H9 (cell line): Measurements from ENCODE around the gene SMCO1. TPM values are rescaled to one million over a fixed set of nuclear protein-coding genes. Genes with fewer than 3 reads are reported as not detected.

Experiments used
- DNase-seq: peaks from one replicate; pipeline ENCODE4 v3.0.0-alpha.2; 2017
- H2AFZ ChIP-seq: one replicate; pipeline ENCODE4 v1.6.1; 2013; ENCODE audit warnings: mild to moderate bottlenecking, low read length, control low read depth, moderate library complexity
- H2AK5ac ChIP-seq: 2 replicates; pipeline ENCODE4 v1.6.1; 2013; ENCODE audit warnings: low read length, control low read depth, mixed read lengths; ENCODE audit not compliant: insufficient read length
- H2BK120ac ChIP-seq: one replicate; pipeline ENCODE4 v1.6.1; 2013; ENCODE audit warnings: low read depth, mild to moderate bottlenecking, low read length, control low read depth, inconsistent platforms; ENCODE audit not compliant: poor library complexity, severe bottlenecking
- H2BK12ac ChIP-seq: 2 replicates; pipeline ENCODE4 v1.6.1; 2013; ENCODE audit warnings: low read length, control low read depth, mixed read lengths, low read depth; ENCODE audit not compliant: insufficient read length
- H2BK15ac ChIP-seq: 2 replicates; pipeline ENCODE4 v1.6.1; 2013; ENCODE audit warnings: low read depth, low read length, control low read depth
- H2BK20ac ChIP-seq: one replicate; pipeline ENCODE4 v1.6.1; 2013; ENCODE audit warnings: low read depth, mild to moderate bottlenecking, low read length, control low read depth, inconsistent platforms; ENCODE audit not compliant: poor library complexity, severe bottlenecking
- H2BK5ac ChIP-seq: 2 replicates; pipeline ENCODE4 v1.6.1; 2013; ENCODE audit warnings: low read length, control low read depth, mixed read lengths; ENCODE audit not compliant: insufficient read length
- H3K14ac ChIP-seq: 2 replicates; pipeline ENCODE4 v1.6.1; 2013; ENCODE audit warnings: low read length, control low read depth; ENCODE audit not compliant: insufficient read depth
- H3K18ac ChIP-seq: 2 replicates; pipeline ENCODE4 v1.6.1; 2013; ENCODE audit warnings: low read depth, mild to moderate bottlenecking, mixed read lengths, low read length, control low read depth; ENCODE audit not compliant: insufficient read length
- H3K23ac ChIP-seq: 2 replicates; pipeline ENCODE4 v1.6.1; 2013; ENCODE audit warnings: low read length, control low read depth, mixed read lengths, low read depth; ENCODE audit not compliant: insufficient read length
- H3K23me2 ChIP-seq: 2 replicates; pipeline ENCODE4 v1.6.1; 2013; ENCODE audit warnings: low read depth, mild to moderate bottlenecking, mixed read lengths, low read length, control low read depth; ENCODE audit not compliant: insufficient read length, poor library complexity, severe bottlenecking
- H3K27ac ChIP-seq: 2 replicates; pipeline ENCODE4 v1.5.1; 2013; ENCODE audit warnings: low read length, control low read depth, mixed read lengths, low read depth; ENCODE audit not compliant: insufficient read length
- H3K27me3 ChIP-seq: 2 replicates; pipeline ENCODE4 v1.6.1; 2013; ENCODE audit warnings: low read length, control low read depth, inconsistent platforms; ENCODE audit not compliant: insufficient read depth
- H3K4ac ChIP-seq: 2 replicates; pipeline ENCODE4 v1.6.1; 2013; ENCODE audit warnings: low read depth, mild to moderate bottlenecking, control low read depth, inconsistent platforms, low read length, moderate library complexity
- H3K4me1 ChIP-seq: 2 replicates; pipeline ENCODE4 v1.6.1; 2013; ENCODE audit warnings: low read length, control low read depth, inconsistent platforms; ENCODE audit not compliant: insufficient read depth
- H3K4me2 ChIP-seq: 2 replicates; pipeline ENCODE4 v1.6.1; 2013; ENCODE audit warnings: low read length, control low read depth, mixed read lengths; ENCODE audit not compliant: insufficient read length, insufficient read depth
- H3K56ac ChIP-seq: 2 replicates; pipeline ENCODE4 v1.6.1; 2013; ENCODE audit warnings: low read depth, mild to moderate bottlenecking, mixed read lengths, low read length, control low read depth; ENCODE audit not compliant: insufficient read length
- H3K79me1 ChIP-seq: 2 replicates; pipeline ENCODE4 v1.6.1; 2013; ENCODE audit warnings: low read depth, mild to moderate bottlenecking, moderate library complexity, low read length, control low read depth, inconsistent platforms; ENCODE audit not compliant: insufficient read depth, poor library complexity, severe bottlenecking
- H3K79me2 ChIP-seq: 2 replicates; pipeline ENCODE4 v1.6.1; 2013; ENCODE audit warnings: low read length, control low read depth, inconsistent platforms; ENCODE audit not compliant: insufficient read depth
- H3K9ac ChIP-seq: 2 replicates; pipeline ENCODE4 v1.6.1; 2013; ENCODE audit warnings: low read length, control low read depth, mixed read lengths; ENCODE audit not compliant: insufficient read length; ENCODE audit errors: extremely low read depth
- H3K9me3 ChIP-seq: one replicate; pipeline ENCODE4 v1.6.1; 2013; ENCODE audit warnings: low read depth, low read length, inconsistent platforms; ENCODE audit not compliant: control insufficient read depth
- H3T11ph ChIP-seq: one replicate; pipeline ENCODE4 v1.6.1; 2013; ENCODE audit warnings: mild to moderate bottlenecking, low read length, control low read depth, inconsistent platforms
- H4K20me1 ChIP-seq: one replicate; pipeline ENCODE4 v1.6.1; 2013; ENCODE audit not compliant: control insufficient read depth, insufficient read length, insufficient read depth
- H4K5ac ChIP-seq: 2 replicates; pipeline ENCODE4 v1.6.1; 2013; ENCODE audit warnings: low read depth, mild to moderate bottlenecking, mixed read lengths, low read length, control low read depth; ENCODE audit not compliant: insufficient read length
- H4K8ac ChIP-seq: replicated peaks from 2 replicates; pipeline ENCODE4 v1.6.1; 2013; ENCODE audit warnings: low read length, control low read depth, mixed read lengths, low read depth; ENCODE audit not compliant: insufficient read length
- H4K91ac ChIP-seq: 2 replicates; pipeline ENCODE4 v1.6.1; 2013; ENCODE audit warnings: low read depth, mild to moderate bottlenecking, moderate library complexity, mixed read lengths, low read length, control low read depth; ENCODE audit not compliant: insufficient read length
- H3K27ac Mint-ChIP-seq, 3 experiments: 2 replicates in 2 of 3; 3 replicates in 1 of 3; pipeline ENCODE4 v1.8.0; 2020 to 2021; ENCODE audit warnings: mixed read lengths in 3 of 3, mild to moderate bottlenecking in 1 of 3, moderate library complexity in 1 of 3
- H3K27me3 Mint-ChIP-seq: 2 replicates; pipeline ENCODE4 v1.8.0; 2021; ENCODE audit warnings: low read depth, mild to moderate bottlenecking, moderate library complexity, mixed read lengths
- H3K36me3 Mint-ChIP-seq, 3 experiments: 2 replicates in 2 of 3; 3 replicates in 1 of 3; pipeline ENCODE4 v1.8.0; 2020 to 2021; ENCODE audit warnings: low read depth in 3 of 3, mixed read lengths in 3 of 3; ENCODE audit not compliant: insufficient read depth in 1 of 3
- H3K4me1 Mint-ChIP-seq, 2 experiments: 2 replicates each; pipeline ENCODE4 v1.8.0; 2020; ENCODE audit warnings: mixed read lengths in 2 of 2
- H3K4me3 Mint-ChIP-seq, 2 experiments: 2 replicates in 1 of 2; 3 replicates in 1 of 2; pipeline ENCODE4 v1.8.0; 2020 to 2021; ENCODE audit warnings: mild to moderate bottlenecking in 2 of 2, mixed read lengths in 2 of 2, moderate library complexity in 1 of 2
- H3K9me3 Mint-ChIP-seq, 2 experiments: 2 replicates in 1 of 2; 3 replicates in 1 of 2; pipeline ENCODE4 v1.8.0; 2020; ENCODE audit warnings: mild to moderate bottlenecking in 2 of 2, mixed read lengths in 2 of 2, moderate library complexity in 1 of 2
- CTCF ChIP-seq: fragments of 200-600 bp; sonication (generic); conservative IDR thresholded peaks from 3 replicates; pipeline ENCODE4 v1.8.0; 2021; ENCODE audit warnings: antibody characterized with exemption, mild to moderate bottlenecking
- WGBS: extraction: QIAGEN DNeasy Blood & Tissue Kit; methylation state at CpG from one replicate; pipeline ENCODE4 v1.1.7; 2013; ENCODE audit warnings: missing lambda C conversion rate, low lambda C conversion rate, mixed read lengths; ENCODE audit not compliant: insufficient read length; ENCODE audit errors: extremely low coverage; 5-methylcytosine and 5-hydroxymethylcytosine counted together
- total RNA-seq: library from RNA; stranded (reverse); gene quantifications from 2 replicates; pipeline ENCODE4 v1.2.1, GENCODE V29; 2021

The SMCO1 gene
- total RNA-seq, 1 experiment from 2014 or later: not detected

- H3K4me3 Mint-ChIP-seq: no peak overlapping the region
- Histone ChIP-seq H3K27ac (no peak overlapping the region), H3K4me1 (no peaks in the 10 kb centered on the region), H2AK5ac (no peak overlapping the region), H2BK20ac (no peak overlapping the region), H2BK12ac (no peak overlapping the region), H3K18ac (no peak overlapping the region), H3K4me2 (no peak overlapping the region), H3K14ac (no peak overlapping the region), H4K8ac (no peak overlapping the region), H3K79me2 (no peaks in the 10 kb centered on the region), H4K20me1 (no peaks in the 10 kb centered on the region), H3K23me2 (no peaks in the 10 kb centered on the region), H3K9me3 (no peaks in the 10 kb centered on the region), H2BK5ac (no peak overlapping the region), H4K91ac (no peak overlapping the region), H2BK15ac (no peak overlapping the region), H3K56ac (no peak overlapping the region), H4K5ac (no peak overlapping the region), H3K23ac (no peak overlapping the region), H3K4ac (no peak overlapping the region), H2AFZ (no peak overlapping the region), H3K79me1 (no peaks in the 10 kb centered on the region), H3T11ph (no peak overlapping the region), H2BK120ac (no peak overlapping the region), H3K27me3 (no peaks in the 10 kb centered on the region), H3K9ac (no peak overlapping the region)
- H3K27me3 Mint-ChIP-seq: peaks cover 9% of the 10 kb centered on the region
- no CpG with 5 or more reads among the region's 5 CpGs for WGBS
- no peak overlapping the region for H3K27ac Mint-ChIP-seq
- H3K4me1 Mint-ChIP-seq: no peaks in the 10 kb centered on the region
- no peak for DNase-seq
- peaks cover 46 to 51% of the 10 kb centered on the region in 2 experiments for H3K9me3 Mint-ChIP-seq
- peaks cover 13 to 24% (median 19%) of the 10 kb centered on the region in 3 experiments for H3K36me3 Mint-ChIP-seq
- TF ChIP-seq CTCF: no peak
Measured at GRCh38 chr3:196546537-196546936, 31.4 kb upstream of the SMCO1 start.
